AG20443 (cell line): ENCODE data around the gene DNAH14.
"Not testable (repeated sequence)": the region's sequence is repeated elsewhere in the genome, so short reads cannot be mapped to it uniquely, and the experiment has no call there.

Source experiments
- DNase-seq: peaks from one replicate; pipeline ENCODE4 v3.0.0; 2012; ENCODE audit warnings: low spot score, mixed read lengths

The DNAH14 gene

GRCh38 chr1:225155555-225155954 is 226.1 kb downstream of the DNAH14 start:
- DNase-seq: no peak

GRCh38 chr1:225156254-225156653 is 226.8 kb downstream of the DNAH14 start:
- DNase-seq: no peak

GRCh38 chr1:225158291-225158690 is 228.8 kb downstream of the DNAH14 start:
- DNase-seq: no peak

GRCh38 chr1:225159793-225160192 is 230.3 kb downstream of the DNAH14 start:
- DNase-seq: no peak

- DNase-seq: not testable (repeated sequence)
These were observed 247.9 kb downstream of the DNAH14 start for GRCh38 chr1:225177409-225177808.

GRCh38 chr1:225179686-225180085 is 250.2 kb downstream of the DNAH14 start:
- DNase-seq: no peak

GRCh38 chr1:225182716-225183115 is 253.2 kb downstream of the DNAH14 start:
- DNase-seq: no peak

- DNase-seq: no peak
These were observed 261.8 kb downstream of the DNAH14 start for GRCh38 chr1:225191199-225191753.

- DNase-seq: no peak
These were observed 272.0 kb downstream of the DNAH14 start for GRCh38 chr1:225201447-225201846.

GRCh38 chr1:225207791-225208190 is 278.3 kb downstream of the DNAH14 start:
- DNase-seq: no peak

GRCh38 chr1:225209153-225209552 is 279.7 kb downstream of the DNAH14 start:
- DNase-seq: no peak

GRCh38 chr1:225210180-225210579 is 280.7 kb downstream of the DNAH14 start:
- DNase-seq: not testable (repeated sequence)

- not testable (repeated sequence) for DNase-seq
These were observed 282.4 kb downstream of the DNAH14 start for GRCh38 chr1:225211694-225212442.

GRCh38 chr1:225224287-225224686 is 294.8 kb downstream of the DNAH14 start:
- DNase-seq: no peak

GRCh38 chr1:225225681-225226080 is 296.2 kb downstream of the DNAH14 start:
- DNase-seq: no peak

- no peak for DNase-seq
These were observed 299.4 kb downstream of the DNAH14 start for GRCh38 chr1:225228871-225229303.

- DNase-seq: not testable (repeated sequence)
These were observed 300.0 kb downstream of the DNAH14 start for GRCh38 chr1:225229429-225229828.

- no peak for DNase-seq
These were observed 301.0 kb downstream of the DNAH14 start for GRCh38 chr1:225230483-225230882.

- DNase-seq: not testable (repeated sequence)
These were observed 303.5 kb downstream of the DNAH14 start for GRCh38 chr1:225232930-225233329.

- no peak for DNase-seq
These were observed 313.1 kb downstream of the DNAH14 start for GRCh38 chr1:225242611-225243010.

- no peak for DNase-seq
These were observed 321.0 kb downstream of the DNAH14 start for GRCh38 chr1:225250432-225250831.

GRCh38 chr1:225253173-225253572 is 323.7 kb downstream of the DNAH14 start:
- DNase-seq: no peak

GRCh38 chr1:225253784-225254183 is 324.3 kb downstream of the DNAH14 start:
- no peak for DNase-seq

GRCh38 chr1:225254676-225255075 is 325.2 kb downstream of the DNAH14 start:
- DNase-seq: no peak
